HepG2 (cell line): ENCODE results near the gene CSTF1. TPM values are rescaled to one million over a fixed set of nuclear protein-coding genes. Genes with fewer than 3 reads are reported as not detected.

ENCODE experiments used
- ATAC-seq: fragments of 200-7000 bp; cut with Tn5 transposase; 3 replicates; pipeline ENCODE4 v1.9.1; 2020; ENCODE audit warnings: mild to moderate bottlenecking, moderate library complexity
- BruUV-seq: library from RNA; stranded (reverse); fragments of 400-500 nt; replicated peaks from 2 replicates; lab custom pipeline; 2021; lab: Mats Ljungman, UMichigan
- CTCF ChIA-PET: fragments of 300-600 bp; formaldehyde crosslinking; extraction: SDS; loops from one replicate; lab custom pipeline; 2021; ENCODE audit warnings: low total read pairs, inconsistent platforms, low intra/inter-chr PET ratio; lab: Yijun Ruan, JAX
- POLR2A ChIA-PET: fragments of 350-600 bp; sonication (Branson Sonifier 250); formaldehyde crosslinking; loops from one replicate; lab custom pipeline; 2020; ENCODE audit warnings: antibody characterized with exemption, inconsistent platforms; lab: Yijun Ruan, JAX
- DNase-seq: peaks from one replicate; pipeline ENCODE4 v3.0.0-alpha.2; 2015; ENCODE audit warnings: low spot score
- FAIRE-seq: peaks from 3 replicates; lab custom pipeline; 2011; peaks lifted over from hg19 to GRCh38; lab: Jason Lieb, UNC
- H2AFZ ChIP-seq: one replicate; pipeline ENCODE4 v1.6.1; 2011; ENCODE audit warnings: low read length, inconsistent platforms
- H3K27ac ChIP-seq: fragments of 300-600 bp; 3 replicates; pipeline ENCODE4 v1.8.0; 2011; ENCODE audit warnings: mixed run types, mild to moderate bottlenecking, mixed read lengths, low read length, inconsistent platforms; ENCODE audit not compliant: insufficient read depth; ENCODE audit errors: extremely low read length
- H3K27me3 ChIP-seq, 2 experiments: fragments of 200-600 bp in 1 of 2; 2 replicates in 1 of 2; 3 replicates in 1 of 2; pipeline versions ENCODE4 v1.6.0 to v1.8.0; 2011; ENCODE audit warnings: low read length in 2 of 2, mild to moderate bottlenecking in 2 of 2, moderate library complexity in 2 of 2, inconsistent platforms in 1 of 2; ENCODE audit not compliant: insufficient read depth in 2 of 2, control insufficient read depth in 1 of 2
- H3K36me3 ChIP-seq, 2 experiments: fragments of 200-600 bp in 1 of 2; replicated peaks in 1 of 2; 2 replicates in 1 of 2; 3 replicates in 1 of 2; pipeline versions ENCODE4 v1.5.1 to v1.8.0; 2011; ENCODE audit warnings: low read length in 2 of 2, inconsistent platforms in 1 of 2; ENCODE audit not compliant: insufficient read depth in 2 of 2, control insufficient read depth in 1 of 2
- H3K4me1 ChIP-seq: 2 replicates; pipeline ENCODE4 v1.5.1; 2012; ENCODE audit warnings: low read length, inconsistent platforms; ENCODE audit not compliant: insufficient read depth
- H3K4me2 ChIP-seq: 2 replicates; pipeline ENCODE4 v1.6.0; 2011; ENCODE audit warnings: low read depth, low read length, inconsistent platforms
- H3K4me3 ChIP-seq, 3 experiments: fragments of 200-600 bp in 1 of 3; sonication (generic), shearing (Covaris generic) in 1 of 3; replicated peaks in 1 of 3; 2 replicates each; pipeline ENCODE4 v1.5.1; 2011 to 2016; ENCODE audit warnings: low read length in 3 of 3, inconsistent platforms in 2 of 3, low read depth in 2 of 3, mild to moderate bottlenecking in 2 of 3, control low read depth in 1 of 3, mixed read lengths in 1 of 3; ENCODE audit not compliant: insufficient read depth in 1 of 3
- H3K79me2 ChIP-seq: one replicate; pipeline ENCODE4 v1.6.1; 2011; ENCODE audit warnings: low read length, inconsistent platforms; ENCODE audit not compliant: insufficient read depth
- H3K9ac ChIP-seq: 2 replicates; pipeline ENCODE4 v1.6.0; 2011; ENCODE audit warnings: mild to moderate bottlenecking, low read depth, low read length, inconsistent platforms; ENCODE audit not compliant: insufficient read depth
- H3K9me3 ChIP-seq: 2 replicates; pipeline ENCODE4 v1.5.1; 2012; ENCODE audit warnings: mild to moderate bottlenecking, low read length
- H4K20me1 ChIP-seq: 2 replicates; pipeline ENCODE4 v1.6.0; 2011; ENCODE audit warnings: inconsistent platforms, mild to moderate bottlenecking, low read length, moderate library complexity; ENCODE audit not compliant: insufficient read depth
- BATF2 ChIP-seq: sonication (generic); formaldehyde crosslinking; IDR thresholded peaks from 2 replicates; pipeline ENCODE4 v1.8.0; 2022; ENCODE audit warnings: mild to moderate bottlenecking, missing genetic modification reagents, moderate library complexity
- GATA4 ChIP-seq: sonication (generic); IDR thresholded peaks from 2 replicates; pipeline ENCODE4 v1.6.1; 2016; ENCODE audit warnings: antibody characterized with exemption, low read depth, borderline replicate concordance
- GATAD1 ChIP-seq: IDR thresholded peaks from 2 replicates; pipeline ENCODE4 v1.6.1; 2016; ENCODE audit warnings: missing genetic modification reagents, missing compliant biosample characterization
- JDP2 ChIP-seq: sonication (generic); formaldehyde crosslinking; IDR thresholded peaks from 2 replicates; pipeline ENCODE4 v1.8.1; 2022; ENCODE audit warnings: missing genetic modification reagents, borderline replicate concordance
- PCBP2 ChIP-seq: fragments of 200-400 bp; formaldehyde crosslinking; optimal IDR thresholded peaks from 2 replicates; pipeline ENCODE3; 2018; ENCODE audit warnings: low read length, low read depth; ENCODE audit not compliant: poor library complexity, severe bottlenecking
- SMARCE1 ChIP-seq: fragments of 450-650 bp; IDR thresholded peaks from 2 replicates; pipeline ENCODE4 v1.6.1; 2017; ENCODE audit warnings: borderline replicate concordance
- U2AF2 ChIP-seq: fragments of 200-400 bp; formaldehyde crosslinking; IDR thresholded peaks from 2 replicates; pipeline ENCODE4 v1.6.1; 2017; ENCODE audit warnings: low read depth, mild to moderate bottlenecking, low read length
- ZFP36 ChIP-seq: fragments of 150-350 bp; IDR thresholded peaks from 2 replicates; pipeline ENCODE4 v1.6.1; 2018; ENCODE audit warnings: borderline replicate concordance, low read length, low read depth; ENCODE audit not compliant: partially characterized antibody
- ZNF318 ChIP-seq: sonication (generic); formaldehyde crosslinking; IDR thresholded peaks from 2 replicates; pipeline ENCODE4 v1.4.0; 2020; ENCODE audit warnings: mild to moderate bottlenecking, missing genetic modification reagents
- ZNF781 ChIP-seq: sonication (generic); formaldehyde crosslinking; IDR thresholded peaks from 2 replicates; pipeline ENCODE4 v1.5.1; 2020; ENCODE audit warnings: borderline replicate concordance, mild to moderate bottlenecking, missing genetic modification reagents; ENCODE audit errors: not compliant biosample characterization
- WGBS: methylation state at CpG from one replicate; pipeline ENCODE4 v1.1.6; 2017; ENCODE audit warnings: low lambda C conversion rate; 5-methylcytosine and 5-hydroxymethylcytosine counted together
- in situ Hi-C: cut with HindIII; loops from 2 replicates; pipeline ENCODE4 v1.10.0; 2017; ENCODE audit warnings: low pct_unique_long_range_greater_than_20kb; ENCODE audit not compliant: extremely low pct_ligation_motif_present
- intact Hi-C: fragments of 100-400 bp; cut with micrococcal nuclease; formaldehyde crosslinking; loops from one replicate; pipeline ENCODE4 v1.10.0; 2022; ENCODE audit not compliant: unreplicated experiment
- polyA plus RNA-seq, 8 experiments: library from polyadenylated mRNA; depleted of rRNA in 3 of 8; stranded (reverse) in 7 of 8; unstranded in 1 of 8; fragments of >200 nt; fragmentation: Illumina TruSeq in 4 of 8; extraction: Trizol in 4 of 8; gene quantifications; 2 replicates each; pipeline versions ENCODE4 v1.2.1 to v1.2.3, GENCODE V29; 2011 to 2016; ENCODE audit warnings: low read depth in 4 of 8, missing spikeins in 1 of 8, mixed read lengths in 1 of 8; ENCODE audit not compliant: insufficient read depth in 1 of 8
- total RNA-seq, 5 experiments: library from RNA; depleted of rRNA; stranded (reverse); fragments of >200 nt; fragmentation: Illumina TruSeq; extraction: Trizol; gene quantifications; 2 replicates each; pipeline ENCODE4 v1.2.3, GENCODE V29; 2016; ENCODE audit warnings: low read depth in 1 of 5

The CSTF1 gene
- total and polyA plus RNA-seq, 2 of the 13 experiments (the other 11 are each of a cell fraction or from before 2014, with no cell fraction given) = 70.9 to 100 TPM

GRCh38 chr20:56427797-56428196 lies 35.4 kb downstream of the CSTF1 start:
- FAIRE-seq = no peak
- no peak overlapping the region for H3K4me3 ChIP-seq
- H3K36me3 ChIP-seq = no peaks in the 10 kb centered on the region
- BruUV-seq = no TSS peak
- 62% methylated on average over 4 of the region's 4 CpGs for WGBS
- no peaks in the 10 kb centered on the region for H3K9me3 ChIP-seq
- POLR2A ChIA-PET = no interaction called here
- no peaks in the 10 kb centered on the region for H3K27me3 ChIP-seq
- in situ Hi-C loops (no loop called here), intact Hi-C loops (no loop called here)
- no peak overlapping the region for H3K27ac ChIP-seq
- peaks cover 17% of the 10 kb centered on the region for H3K4me1 ChIP-seq
- no peak overlapping the region for H3K9ac ChIP-seq
- TF ChIP-seq JDP2 (CRISPR knock-in tag) (no peak), GATAD1 (CRISPR knock-in tag) (no peak), ZFP36 (no peak), SMARCE1 (no peak), ZNF318 (CRISPR knock-in tag) (no peak), GATA4 (no peak), U2AF2 (no peak), PCBP2 (no peak), BATF2 (CRISPR knock-in tag) (no peak), ZNF781 (CRISPR knock-in tag) (no peak)
- CTCF ChIA-PET = no interaction called here
- ATAC-seq = no peak
- H4K20me1 ChIP-seq = no peaks in the 10 kb centered on the region
- no peak for DNase-seq
- no peak overlapping the region for H2AFZ ChIP-seq
- H3K4me2 ChIP-seq = no peak overlapping the region
- H3K79me2 ChIP-seq = no peaks in the 10 kb centered on the region
